GM19240 (cell line): Measurements from ENCODE around the gene GRK7.
"Not testable (repeated sequence)": the region's sequence is repeated elsewhere in the genome, so short reads cannot be mapped to it uniquely, and the experiment has no call there.

Source experiments
- DNase-seq: peaks from one replicate; pipeline ENCODE4 v3.0.0; 2011; ENCODE audit warnings: low spot score; ENCODE audit not compliant: insufficient read length

Gene GRK7

GRCh38 chr3:141795741-141796080, 32.5 kb downstream of the GRK7 start:
- DNase-seq: no peak

DNA sequence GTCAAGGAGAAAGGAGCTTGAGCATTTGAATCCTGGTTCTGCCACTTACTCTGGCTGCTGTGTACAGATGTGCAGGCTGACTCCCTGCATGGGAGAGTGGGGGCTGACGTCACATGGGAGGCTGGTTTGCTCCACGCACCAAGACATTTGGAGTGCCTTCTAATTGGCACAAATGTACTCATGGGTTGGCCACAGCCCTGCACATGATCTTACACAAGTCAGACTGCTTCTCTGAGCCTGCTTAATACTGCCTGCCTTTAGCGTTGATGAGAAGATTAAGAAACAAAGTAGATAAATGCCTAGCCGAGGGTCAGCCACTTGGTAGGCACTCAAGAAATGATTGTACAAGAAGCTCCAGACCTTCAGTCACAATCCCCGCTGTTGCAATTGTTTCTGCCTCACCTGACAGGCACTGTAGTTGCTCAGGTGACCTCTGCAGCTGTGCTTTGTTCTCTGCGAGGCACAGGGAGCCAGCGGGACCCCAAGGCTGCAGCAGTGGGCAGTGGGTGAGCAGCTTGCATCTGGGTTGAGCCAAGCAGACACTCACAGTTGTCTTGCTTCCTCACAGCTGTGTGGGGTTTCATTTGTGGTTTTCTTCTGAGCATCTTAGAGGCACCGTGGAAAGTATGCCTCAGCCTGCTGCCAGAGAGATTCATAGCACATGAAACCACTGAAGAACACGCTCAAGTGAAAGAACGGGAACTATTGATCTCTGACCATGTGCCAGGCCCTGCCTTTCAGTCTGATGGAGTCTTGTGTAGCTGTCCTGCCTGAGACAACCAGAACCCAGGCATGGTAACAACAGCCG, 33.1 kb downstream of the GRK7 start:
- peak; percentile 59 for DNase-seq

DNA sequence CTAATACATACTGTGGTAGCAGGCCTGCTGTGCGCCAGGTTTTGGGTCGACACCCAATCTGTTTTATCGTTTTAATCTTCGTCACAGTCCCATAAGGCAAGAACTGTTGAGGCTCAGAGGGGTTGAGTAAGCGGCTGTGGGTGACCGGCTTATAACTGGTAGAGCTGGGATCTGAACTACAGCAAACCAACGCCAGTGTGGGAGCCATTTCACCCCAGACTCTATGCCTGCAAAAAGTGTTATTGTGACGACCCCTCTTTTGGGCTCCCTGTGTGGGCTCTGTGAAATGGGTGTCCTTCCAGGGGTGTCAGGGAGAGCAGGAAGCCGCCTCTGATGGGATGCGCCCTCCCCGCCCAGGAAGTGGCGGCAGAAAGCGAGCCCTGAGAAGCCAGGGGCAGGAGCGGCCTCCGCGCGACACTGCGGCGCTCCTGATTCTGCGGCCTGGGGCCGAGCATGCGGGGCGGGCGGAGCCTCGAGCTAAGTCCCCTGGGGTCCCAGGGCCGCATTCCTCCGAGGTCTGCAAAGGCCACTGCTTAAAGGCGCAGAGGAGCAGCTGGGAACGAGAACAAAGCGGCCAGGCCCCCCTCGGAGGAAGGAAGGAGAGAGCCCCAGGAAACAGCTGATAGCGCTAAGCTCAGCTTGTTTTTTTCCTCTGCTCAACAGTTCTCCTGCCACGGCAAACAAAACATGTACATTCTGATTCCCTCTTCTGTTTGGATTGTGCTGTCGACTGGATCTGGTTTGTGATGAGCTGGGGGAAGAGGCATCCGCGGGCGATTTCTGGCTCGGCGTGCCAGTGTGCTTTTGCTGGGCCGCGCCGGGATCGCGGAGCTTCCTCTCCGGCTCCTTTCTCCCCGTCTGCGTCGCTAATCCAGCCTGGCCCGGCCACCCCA, 33.9 kb downstream of the GRK7 start:
- no peak for DNase-seq

DNA sequence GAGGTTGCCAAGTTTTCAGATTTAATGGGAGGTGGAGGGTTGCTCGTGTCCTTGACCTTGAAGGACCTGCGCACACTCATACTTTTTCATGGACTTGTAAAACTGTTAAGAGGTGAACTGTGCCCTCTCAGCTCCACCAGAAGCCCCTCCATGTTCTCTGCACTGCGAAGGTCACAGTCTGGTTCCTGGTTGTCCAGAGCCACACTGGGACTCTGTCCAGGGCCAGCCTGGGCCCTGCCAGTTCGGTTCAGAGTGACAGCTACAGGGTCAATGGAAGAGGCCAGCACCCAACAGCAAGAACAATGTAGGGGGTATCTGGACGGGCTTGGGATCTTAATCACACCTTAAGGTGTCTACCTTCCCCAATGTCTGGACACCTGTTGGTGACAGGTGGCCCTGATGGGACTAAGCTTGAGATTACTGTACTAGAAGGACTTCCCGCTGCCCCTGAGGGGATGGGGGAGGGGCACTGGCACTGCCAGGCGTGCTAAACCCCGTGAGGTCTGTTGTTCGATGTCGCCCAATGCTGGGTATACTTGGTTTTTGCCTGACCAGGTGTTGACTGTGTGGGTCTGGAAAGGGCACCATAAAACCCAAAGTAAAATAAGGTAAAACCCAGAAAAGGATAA, 34.7 kb downstream of the GRK7 start:
- no peak for DNase-seq

DNA sequence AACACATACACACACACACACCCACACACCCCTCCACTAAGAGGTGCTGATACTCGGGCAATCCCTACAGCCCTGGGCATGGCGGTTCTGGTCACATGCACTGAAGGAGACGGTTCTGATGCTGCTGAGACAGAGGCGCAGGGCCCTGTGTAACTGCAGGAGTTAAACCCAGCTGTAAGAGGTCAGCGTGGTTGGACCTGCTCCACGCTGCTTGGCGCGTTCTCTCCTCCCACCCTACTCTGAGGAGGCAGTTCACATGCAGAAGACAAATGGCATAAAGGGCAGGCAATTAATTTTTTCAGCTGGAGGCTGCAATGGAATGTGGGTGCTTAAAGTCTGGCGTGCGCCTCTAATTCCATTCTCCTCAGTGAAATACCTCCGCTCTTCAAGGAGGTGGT, 35.2 kb downstream of the GRK7 start:
- no peak for DNase-seq

DNA sequence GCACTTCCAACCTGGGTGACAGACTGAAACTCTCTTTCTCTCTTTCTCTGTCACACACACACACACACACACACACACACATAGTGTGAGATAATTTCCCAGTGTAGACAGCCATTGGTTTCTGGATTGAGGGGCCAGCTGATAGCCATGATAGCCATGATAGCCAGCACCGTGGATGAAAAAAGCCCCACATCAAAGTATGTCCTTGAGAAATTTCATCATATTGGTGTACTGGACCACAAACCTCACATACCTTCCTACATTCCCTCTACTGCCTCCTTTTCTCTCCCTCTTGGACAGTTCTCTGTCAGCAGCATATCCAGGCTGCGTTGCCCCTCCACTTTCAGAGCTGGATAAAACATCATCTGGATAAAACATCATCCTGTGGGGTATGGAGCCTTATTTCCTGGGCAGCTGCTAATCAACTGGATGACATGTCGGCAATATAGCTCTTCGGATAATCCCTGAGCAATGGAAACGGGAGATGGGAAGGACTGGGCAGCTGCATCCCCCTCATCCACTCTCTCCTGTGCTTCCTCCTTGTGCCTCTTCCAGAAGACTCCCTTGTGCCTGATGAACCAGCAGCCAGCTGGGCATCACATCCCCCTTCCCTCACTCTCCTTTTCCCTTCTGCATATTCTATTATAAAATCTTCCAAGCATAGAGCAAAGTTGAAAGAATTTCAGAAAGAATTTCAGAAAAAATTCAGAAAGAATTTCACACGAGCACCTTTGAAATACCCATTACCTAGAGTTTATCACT, 39.3 kb downstream of the GRK7 start:
- no peak for DNase-seq

GRCh38 chr3:141803538-141803937, 40.3 kb downstream of the GRK7 start:
- DNase-seq: not testable (repeated sequence)

DNA sequence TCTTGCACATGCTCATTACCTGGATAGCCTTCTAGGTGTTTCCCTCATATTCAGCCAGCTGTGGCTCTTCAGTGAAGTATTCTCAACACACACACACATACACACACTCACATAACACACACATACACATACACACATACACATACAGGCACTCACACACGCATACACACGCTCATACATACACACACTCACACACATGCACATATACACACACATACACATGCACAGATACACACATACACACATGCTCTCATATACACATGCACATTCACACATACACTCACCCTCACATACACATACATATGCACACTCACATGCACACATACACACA, 41.2 kb downstream of the GRK7 start:
- no peak for DNase-seq

GRCh38 chr3:141804778-141805639, 41.8 kb downstream of the GRK7 start:
- no peak for DNase-seq

- no peak for DNase-seq
Observed at GRCh38 chr3:141807277-141808033, 44.2 kb downstream of the GRK7 start.

DNA sequence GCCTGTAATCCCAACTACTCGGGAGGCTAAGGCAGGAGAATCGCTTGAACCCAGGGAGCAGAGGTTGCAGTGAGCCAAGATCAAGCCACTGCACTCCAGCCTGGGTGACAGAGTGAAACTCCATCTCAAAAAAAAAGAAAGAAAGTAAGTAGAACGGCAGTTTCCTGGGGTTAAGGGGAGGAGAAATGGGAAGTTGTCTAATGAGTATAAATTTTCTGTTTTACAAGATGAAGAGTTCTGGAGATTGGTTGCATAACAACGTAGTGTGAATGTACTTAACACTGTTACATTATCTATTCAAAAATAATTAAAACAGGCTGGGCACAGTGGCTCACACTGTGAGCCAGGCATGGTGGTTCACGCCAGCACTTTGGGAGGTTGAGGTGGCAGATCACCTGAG, 45.4 kb downstream of the GRK7 start:
- DNase-seq: no peak

GRCh38 chr3:141810161-141810560, 47.0 kb downstream of the GRK7 start:
- no peak for DNase-seq

- DNase-seq: no peak
Observed at GRCh38 chr3:141811348-141811747, 48.1 kb downstream of the GRK7 start.

DNA sequence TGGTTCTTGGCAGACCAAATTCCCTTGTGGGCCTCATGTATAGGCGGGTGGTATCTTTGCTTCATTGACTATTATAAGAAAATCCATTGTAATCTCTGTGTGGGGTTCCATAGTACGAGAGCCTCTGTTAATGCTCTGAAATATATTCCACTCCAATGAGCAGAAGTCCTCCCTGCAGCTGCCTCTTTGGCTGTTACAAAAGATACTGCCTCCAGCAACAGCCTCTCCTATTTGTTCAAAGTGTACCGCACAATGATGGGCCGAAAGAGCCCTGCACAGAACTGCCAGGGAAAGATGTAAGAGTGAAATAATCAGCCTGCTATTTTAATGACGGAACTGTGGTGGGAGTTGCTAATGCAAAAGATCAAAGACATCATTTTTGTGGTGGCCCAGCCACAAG, 48.9 kb downstream of the GRK7 start:
- DNase-seq: no peak

GRCh38 chr3:141812586-141812985, 49.4 kb downstream of the GRK7 start:
- DNase-seq: no peak
